KOPT-K1 (cell line): ENCODE results near the gene MAFG.

Experiments
- H3K27ac ChIP-seq: fragments of 200-600 bp; sonication (generic); 2 replicates; pipeline ENCODE4 v1.5.1; 2016; ENCODE audit warnings: antibody characterized with exemption, mild to moderate bottlenecking, low read depth, low read length; ENCODE audit not compliant: poor library complexity, severe bottlenecking
- H3K36me3 ChIP-seq: fragments of 200-600 bp; sonication (generic); 2 replicates; pipeline ENCODE4 v1.5.1; 2017; ENCODE audit warnings: antibody characterized with exemption, mild to moderate bottlenecking, low read length, moderate library complexity; ENCODE audit not compliant: insufficient read depth
- H3K9me3 ChIP-seq: fragments of 200-600 bp; sonication (generic); 2 replicates; pipeline ENCODE4 v1.5.1; 2017; ENCODE audit warnings: antibody characterized with exemption, low read length, mild to moderate bottlenecking; ENCODE audit not compliant: insufficient read depth, poor library complexity, severe bottlenecking

MAFG gene

DNA sequence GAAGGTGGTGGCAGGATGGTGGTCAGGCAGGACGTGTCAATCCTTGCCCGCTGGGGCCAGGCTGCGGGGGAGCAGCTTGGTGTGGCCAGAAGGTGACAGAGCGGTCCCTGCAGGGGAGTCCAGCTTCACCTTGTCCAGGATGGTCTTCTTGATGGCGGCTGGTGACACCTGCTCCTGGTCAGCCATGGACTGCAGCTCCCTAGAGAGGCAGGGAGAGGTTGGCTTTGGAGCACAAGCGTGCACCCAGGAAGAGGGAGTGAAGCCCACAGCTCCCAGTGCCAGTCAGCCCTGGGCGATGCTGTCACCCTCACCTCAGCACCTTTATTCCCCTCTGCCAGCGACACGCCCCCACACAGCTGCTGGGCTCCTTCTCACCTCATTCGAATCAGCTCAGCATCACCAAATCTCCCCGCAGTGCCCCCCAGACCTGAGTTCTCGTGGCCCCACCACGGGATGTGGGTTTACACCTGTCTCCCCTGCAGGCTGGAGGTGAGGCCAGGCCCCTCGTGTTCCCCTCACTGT is 5.7 kb upstream of the MAFG start:
- no peak overlapping the region for H3K27ac ChIP-seq
- H3K9me3 ChIP-seq, result no peaks in the 10 kb centered on the region
- no peaks in the 10 kb centered on the region for H3K36me3 ChIP-seq

DNA sequence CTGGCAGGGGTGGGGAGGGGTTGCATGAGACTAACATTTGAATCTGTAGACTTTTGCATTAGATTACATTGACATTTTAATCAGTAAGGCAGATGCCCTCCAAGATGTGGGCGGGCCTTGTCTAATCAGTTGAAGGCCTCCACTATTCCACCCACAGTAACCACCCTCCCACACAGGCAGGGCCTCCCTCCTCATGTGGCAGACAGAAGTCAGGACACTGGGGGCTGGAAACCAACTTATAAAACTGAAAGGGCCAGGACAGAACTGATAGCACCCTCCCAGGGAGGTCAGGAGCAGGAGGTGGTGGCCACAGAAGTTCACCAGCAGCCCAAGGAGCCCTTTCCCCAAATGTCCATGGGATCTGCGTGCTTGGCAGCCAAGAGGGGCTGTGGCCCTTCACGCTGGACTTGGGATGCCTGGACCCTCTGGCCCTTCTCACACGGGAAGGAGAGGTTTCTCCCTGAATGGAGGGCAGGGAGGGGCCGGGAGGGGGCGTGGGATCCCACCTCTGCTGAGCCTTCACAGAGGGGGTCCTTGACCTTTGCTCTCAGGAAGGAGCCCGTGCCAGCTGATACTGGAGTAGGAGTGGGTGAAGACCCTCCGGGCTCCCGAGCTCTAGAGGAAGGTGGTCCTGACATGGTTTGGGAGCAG is 4.9 kb upstream of the MAFG start:
- no peaks in the 10 kb centered on the region for H3K9me3 ChIP-seq
- no peak overlapping the region for H3K27ac ChIP-seq
- no peaks in the 10 kb centered on the region for H3K36me3 ChIP-seq

DNA sequence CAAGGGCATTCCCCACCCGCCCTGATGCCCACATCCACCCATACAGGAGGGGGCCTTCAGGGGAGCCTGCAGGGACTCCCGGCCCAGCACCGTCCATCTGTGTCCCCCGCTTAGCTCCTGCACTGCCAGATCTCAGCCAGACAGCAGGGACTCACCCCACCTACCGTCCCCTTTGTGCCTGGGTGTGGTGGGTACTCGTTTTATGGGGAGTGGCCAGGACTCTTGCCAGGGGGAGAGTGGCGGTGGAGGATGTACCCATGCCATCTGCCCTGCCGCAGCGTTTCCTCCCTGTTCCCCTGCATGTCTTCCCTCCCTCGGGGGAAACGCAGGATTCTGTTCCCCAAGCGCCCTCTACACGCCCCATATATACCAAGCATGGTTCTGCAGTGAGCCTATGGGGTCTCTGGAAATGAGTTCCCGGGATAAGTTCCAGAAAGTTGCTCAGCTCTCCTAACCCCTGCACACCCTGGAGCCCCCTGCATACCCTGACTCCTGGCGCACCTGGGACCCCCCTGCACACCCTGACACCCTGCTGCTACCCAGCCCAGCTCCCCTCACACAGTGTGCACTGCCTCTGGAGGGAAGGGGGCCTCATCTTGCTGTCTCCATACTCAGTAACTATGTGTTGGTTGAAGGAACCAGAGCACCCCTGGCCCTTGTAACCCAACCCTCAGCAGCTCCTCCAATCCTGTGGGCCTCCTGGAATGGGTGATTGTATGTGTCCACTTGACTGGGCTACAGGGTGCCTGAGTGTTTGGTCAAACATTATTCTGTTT is 4.2 kb upstream of the MAFG start:
- H3K27ac ChIP-seq, result no peak overlapping the region
- no peaks in the 10 kb centered on the region for H3K9me3 ChIP-seq
- no peaks in the 10 kb centered on the region for H3K36me3 ChIP-seq

DNA sequence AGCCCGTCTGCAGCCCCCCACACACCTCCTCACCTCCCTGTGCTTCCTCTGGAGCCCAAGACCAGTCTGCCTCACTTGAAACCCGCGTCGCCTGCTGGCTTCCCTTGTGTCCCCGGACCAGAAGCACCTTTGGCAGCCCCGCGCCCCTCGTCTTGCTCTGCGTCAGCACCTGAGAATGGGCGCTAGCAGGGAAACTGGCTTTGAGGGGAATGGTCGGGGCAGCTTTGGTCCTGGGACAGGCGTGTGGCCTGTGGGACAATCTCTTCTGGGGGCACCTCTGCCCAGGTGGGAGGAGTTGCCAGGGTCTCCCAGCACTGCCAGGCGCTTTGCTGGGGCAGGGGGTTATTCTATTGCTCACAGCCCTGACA is 3.6 kb upstream of the MAFG start:
- Histone ChIP-seq H3K9me3 (no peaks in the 10 kb centered on the region), H3K36me3 (no peaks in the 10 kb centered on the region), H3K27ac (no peak overlapping the region)

DNA sequence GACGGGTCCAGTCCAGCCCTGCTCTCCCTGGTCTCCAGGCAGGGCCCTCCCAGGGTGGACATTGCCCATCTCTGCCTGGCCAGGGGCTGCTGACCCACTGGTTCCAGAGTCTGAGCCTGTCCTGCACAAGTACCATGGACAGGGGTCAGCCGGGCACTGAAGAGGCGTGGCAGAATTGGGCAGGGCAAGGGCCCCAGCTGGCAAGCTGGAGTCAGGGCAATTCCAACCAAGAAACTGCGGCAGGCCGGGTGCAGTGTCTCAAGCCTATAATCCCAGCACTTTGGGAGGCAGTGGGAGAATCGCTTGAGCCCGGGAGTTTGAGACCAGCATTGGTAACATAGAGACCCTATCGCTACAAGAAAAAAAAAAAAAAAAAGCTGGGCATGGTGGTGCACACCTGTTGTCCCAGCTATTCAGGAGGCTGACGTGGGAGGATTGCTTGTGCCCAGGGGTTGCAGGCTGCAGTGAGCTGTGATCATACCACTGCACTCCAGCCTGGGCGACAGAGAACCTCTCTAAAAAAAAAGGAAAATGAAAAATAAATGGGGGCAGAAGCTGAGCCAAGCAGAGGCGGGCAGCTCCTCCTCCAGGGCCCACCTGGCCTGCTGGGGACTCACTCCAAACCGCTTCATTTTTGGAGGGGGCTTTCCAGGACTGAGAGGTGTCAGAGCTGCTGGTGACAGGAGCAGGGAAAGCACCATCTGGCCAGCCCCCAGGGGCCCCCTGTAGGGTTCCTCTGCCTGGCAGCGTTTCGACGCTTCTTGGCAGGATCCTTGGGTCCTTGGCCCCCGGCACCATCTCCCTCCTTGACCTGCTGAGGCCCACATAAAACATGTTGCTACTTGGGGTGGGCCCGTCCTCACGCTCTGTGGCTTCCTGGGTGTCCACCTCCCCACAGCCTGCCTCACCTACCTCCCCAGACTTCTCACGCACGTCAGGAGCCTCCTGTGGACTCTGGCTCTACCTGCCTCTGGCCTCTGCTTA is 2.9 kb upstream of the MAFG start:
- Histone ChIP-seq H3K27ac (no peak overlapping the region), H3K9me3 (no peaks in the 10 kb centered on the region), H3K36me3 (no peaks in the 10 kb centered on the region)

DNA sequence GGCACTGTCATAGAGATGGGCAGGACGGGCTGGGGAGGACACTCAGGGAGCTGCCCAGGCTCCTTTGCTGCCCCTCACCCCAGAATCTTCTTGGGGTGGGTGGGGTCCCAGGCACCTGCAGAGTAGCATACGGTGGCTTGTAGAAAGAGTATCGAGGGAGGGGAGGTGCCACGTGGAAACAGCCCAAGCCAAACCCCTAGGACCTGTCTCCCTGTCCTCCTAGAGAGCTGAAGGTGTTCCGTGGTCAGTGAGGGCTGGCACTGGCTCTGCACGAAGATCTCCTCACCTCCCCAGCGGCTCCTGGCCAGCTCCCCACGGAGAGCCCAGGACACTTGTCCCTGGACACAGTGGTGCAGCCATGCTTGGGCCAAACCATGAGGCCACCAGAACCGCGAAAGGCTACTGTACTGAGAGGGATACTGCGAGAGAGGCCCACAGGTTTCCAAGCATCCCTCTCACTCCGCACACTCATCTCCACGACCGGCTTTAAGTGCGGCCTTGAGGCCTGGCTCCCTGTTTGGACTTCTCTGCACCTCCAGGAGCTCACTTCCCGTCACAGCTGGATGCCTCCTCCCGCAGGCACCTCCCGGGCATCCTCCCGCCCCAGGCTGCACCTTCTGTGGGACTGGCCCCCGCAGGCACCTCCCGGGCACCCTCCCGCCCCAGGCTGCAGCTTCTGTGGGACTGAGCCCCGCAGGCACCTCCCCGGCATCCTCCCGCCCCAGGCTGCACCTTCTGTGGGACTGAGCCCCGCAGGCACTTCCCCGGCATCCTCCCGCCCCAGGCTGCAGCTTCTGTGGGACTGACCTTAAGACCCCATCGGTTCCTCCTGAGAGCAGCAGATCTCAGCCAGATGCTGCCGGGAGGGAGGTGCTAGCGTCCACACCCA is 2.0 kb upstream of the MAFG start:
- H3K9me3 ChIP-seq, result no peaks in the 10 kb centered on the region
- H3K36me3 ChIP-seq, result no peaks in the 10 kb centered on the region
- no peak overlapping the region for H3K27ac ChIP-seq

DNA sequence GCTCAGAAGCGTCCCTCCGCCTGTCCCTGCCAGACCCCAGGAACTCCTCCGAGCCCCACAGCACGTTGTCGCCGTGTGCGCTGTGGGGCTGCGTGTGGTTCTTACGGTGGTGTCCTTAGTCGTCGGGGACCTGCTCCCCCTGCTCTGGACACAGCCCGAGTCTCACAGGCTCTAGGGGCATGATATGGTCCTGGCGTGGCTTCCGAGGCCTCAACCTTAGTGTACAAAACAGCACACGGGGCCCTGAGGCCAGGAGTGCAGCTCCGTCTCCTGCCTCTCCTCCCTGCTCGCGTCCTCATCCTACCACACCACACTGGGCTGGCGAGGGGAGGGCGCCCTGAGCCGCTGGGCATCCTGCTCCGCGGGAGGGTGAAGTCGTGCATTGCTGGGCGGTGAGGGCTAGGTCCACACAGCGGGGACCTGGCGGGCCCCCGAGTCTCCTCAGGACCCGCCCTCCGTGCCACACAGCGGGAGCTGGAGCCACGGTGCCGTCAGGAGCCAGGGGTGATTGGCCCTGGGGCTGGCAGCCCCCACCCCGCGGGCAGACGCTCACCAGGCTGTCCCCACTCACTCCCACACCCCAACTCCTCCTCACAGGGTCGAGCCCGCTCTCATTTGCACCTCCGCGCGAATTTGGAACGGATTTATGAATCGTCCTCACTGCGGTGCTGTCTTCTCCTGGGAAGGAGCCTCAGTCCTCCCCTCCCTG is 1.2 kb upstream of the MAFG start:
- no peak overlapping the region for H3K27ac ChIP-seq
- no peaks in the 10 kb centered on the region for H3K9me3 ChIP-seq
- H3K36me3 ChIP-seq, result no peaks in the 10 kb centered on the region

DNA sequence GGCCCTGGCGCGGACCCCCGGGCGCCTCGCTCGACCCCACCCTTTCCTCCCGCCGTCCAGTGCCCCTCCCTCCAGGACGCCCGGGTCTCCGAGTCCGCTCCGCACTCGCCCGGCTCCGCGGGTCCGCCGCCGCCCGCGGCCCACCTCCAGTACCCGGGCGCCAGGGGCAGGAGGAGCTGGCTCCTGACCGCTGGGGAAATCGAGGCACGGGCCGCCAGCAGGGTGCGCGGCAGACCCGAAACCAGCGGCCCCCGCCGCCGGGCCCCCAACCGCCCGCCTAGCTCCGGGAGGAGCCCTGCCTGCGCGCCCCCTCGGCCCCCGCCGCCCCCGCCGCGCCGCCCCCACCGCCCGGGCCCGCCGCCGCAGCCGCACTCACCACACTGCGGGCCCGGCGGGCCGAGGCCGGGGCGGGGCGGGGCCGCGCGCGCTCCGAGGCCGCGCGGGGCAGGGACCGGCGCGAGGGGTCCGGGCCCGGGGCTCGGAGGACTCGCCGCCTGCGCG is 333 bp downstream of the MAFG start:
- Histone ChIP-seq H3K27ac (peak overlapping the region; percentile 55), H3K9me3 (no peaks in the 10 kb centered on the region), H3K36me3 (peaks cover 8% of the 10 kb centered on the region; the same call in 1 of the 2 replicates)

DNA sequence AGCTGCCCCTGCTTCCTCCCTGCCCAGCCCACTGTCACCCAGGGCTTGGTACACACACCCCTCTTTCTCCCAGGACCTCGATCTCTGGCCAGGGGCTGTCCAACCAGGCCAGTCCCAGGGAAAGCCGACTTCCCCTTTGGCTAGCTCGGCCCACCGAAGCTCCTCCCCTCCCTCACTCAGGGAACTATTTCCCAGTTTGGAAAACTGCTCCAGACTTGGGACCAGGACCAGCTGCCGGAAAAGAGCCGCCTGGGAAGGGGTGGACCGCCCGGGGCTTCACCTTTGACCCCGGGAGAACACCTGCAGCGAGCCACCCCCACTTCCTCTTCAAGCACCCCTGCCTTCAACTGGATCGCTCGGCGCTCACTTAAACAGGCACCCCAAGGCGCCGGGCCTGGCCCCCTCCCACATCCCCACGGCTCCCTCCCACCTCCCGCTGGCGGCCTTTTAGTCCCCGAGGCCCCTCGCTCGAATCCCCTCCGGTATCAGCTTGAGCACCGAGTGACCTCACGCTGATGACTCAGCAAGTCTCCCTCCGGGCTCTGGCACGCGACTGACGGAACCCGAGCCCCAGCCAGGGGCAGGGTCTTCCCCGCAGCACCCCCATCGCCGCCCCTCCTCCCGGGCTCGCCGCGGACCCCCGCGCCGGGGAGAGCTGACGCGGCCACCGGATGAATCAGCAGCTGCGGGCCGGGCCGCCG is 934 bp downstream of the MAFG start:
- Histone ChIP-seq H3K36me3 (peaks cover 12% of the 10 kb centered on the region; the same call in 1 of the 2 replicates), H3K9me3 (no peaks in the 10 kb centered on the region), H3K27ac (peak overlapping the region; percentile 55)

DNA sequence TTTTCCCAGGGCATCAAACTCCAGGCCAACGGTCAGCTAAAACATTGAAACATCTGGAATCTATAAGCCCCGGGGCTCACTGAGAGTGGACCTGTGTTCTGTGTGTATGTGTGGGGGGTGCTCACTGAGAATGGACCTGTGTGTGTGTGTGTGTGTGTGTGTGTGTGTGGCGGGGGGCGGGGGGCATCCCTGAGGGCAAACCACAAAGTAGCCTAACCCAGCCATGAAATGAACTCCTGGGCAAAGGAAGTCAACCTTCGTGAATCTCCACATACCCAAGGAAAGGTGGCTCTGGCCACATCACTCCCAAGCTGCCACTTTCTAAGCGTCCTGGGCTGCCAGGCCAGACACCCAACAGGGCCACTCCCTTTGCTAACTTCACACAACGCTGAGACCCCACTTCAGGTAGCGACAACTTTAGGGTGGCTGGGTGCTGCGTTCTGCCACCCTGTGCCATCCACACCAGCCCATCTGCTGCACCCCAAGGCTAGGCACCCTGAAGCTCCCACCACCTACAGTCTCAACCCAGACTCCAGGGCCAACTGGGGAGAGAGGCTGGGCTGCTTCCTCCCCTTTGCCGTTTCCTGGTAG is 1.6 kb downstream of the MAFG start:
- peaks cover 15% of the 10 kb centered on the region; the same call in 1 of the 2 replicates for H3K36me3 ChIP-seq
- H3K9me3 ChIP-seq, result no peaks in the 10 kb centered on the region
- peak overlapping the region; percentile 55 for H3K27ac ChIP-seq

DNA sequence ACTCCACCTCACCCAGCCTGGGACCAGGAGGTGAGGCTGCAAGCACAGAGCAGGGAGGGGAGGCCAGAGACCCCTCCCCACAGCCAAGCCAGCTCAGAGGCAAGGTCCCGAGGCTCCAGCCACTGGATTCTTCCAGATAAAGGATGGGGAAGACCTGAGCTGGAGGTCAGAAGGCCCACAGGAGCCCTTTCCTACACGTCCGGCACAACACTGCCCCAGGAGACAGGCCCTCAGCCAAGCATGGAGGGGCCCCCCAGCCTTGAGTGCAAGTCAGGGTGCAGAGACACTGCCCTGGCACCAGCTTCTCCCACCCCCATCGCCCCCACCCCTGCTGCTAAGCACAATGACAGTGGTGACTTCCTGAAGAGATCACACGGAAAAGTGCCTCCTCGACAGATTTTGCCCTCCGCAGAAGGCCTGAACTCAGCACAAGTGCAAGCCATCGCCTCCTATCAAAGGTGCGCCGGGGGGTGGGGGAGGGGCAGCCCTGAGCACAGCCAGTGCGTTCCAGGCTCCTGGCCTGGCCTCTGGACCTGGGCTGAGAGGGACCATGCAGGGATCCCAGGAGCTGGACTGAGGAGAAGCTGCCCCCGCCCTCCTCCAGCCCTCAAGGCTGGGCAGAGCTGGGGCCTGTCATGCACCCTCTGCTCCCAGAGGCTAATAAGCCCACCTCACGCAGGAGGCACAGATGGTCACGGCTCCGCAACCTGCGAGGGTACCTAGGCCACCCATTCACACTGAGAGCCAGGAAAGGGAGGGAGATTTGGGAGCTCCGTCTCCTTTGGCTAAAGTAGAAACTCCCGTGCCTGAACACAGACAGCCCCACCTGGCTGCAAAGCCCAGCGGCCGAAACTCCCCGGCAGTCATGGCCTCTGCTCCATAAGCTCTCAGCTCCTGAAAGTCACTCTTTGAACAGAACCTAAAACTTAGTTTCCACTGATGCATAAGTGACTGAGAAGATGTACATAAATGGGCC is 2.7 kb downstream of the MAFG start:
- Histone ChIP-seq H3K9me3 (no peaks in the 10 kb centered on the region), H3K36me3 (peaks cover 22% of the 10 kb centered on the region; the same call in 1 of the 2 replicates), H3K27ac (no peak overlapping the region)
